ENCODE data around the gene PROB1. TPM values are rescaled to one million over a fixed set of nuclear protein-coding genes. Genes with fewer than 3 reads are reported as not detected.

Gene PROB1
- total RNA-seq, 2 experiments from 2014 or later = 5.5 to 6.2 TPM

DNA sequence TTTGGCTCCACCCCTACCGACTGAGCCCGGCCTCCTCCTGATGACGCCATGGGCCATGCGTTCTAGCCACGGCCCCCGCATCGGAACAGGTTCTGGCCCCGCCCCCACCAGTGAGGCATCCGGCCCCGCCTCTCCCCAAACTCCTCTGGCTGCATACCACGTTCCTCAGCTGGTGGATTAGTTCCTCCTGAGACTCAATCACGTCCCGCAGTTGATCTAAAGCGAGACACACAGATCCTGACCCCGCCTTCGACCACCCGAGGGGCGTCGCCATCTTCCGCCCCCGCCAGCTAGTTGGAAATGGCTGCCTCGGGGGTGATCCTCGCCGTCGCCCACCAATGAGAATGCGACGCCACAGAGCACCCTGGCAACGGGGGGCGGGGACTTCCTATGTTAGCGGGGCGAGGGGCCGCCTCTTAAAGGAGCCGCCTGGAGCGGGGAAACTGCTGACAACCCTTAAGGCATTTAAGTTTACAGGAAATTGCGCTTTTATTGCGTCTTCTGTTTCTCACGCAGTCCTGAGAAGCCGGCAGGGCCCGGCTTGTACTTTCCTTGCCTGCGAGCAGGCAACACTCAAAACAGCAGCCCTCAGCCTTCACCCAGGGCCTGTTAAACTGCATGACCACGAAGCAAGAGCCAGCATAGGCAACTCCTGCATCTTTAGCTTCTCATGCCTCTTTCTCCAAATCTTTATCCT, 9.0 kb upstream of the PROB1 start, which contains the start of gene SPATA24:
TSS of gene SPATA24 (minus strand) at position 303 of the 697 bp plus-strand sequence. CDS start at position 274, 29 bp downstream.
- Mint-ChIP-seq H3K27me3 (no peaks in the 10 kb centered on the region), H3K9me3 (no peaks in the 10 kb centered on the region), H3K36me3 (no peaks in the 10 kb centered on the region), H3K27ac (peak within 1 kb of the TSS; percentile 100), H3K4me3 (peak within 1 kb of the TSS; percentile 93), H3K4me1 (peaks cover 39% of the 10 kb centered on the region)
- peak; percentile 98 for DNase-seq

- no peak for DNase-seq
- Mint-ChIP-seq H3K27me3 (no peaks in the 10 kb centered on the region), H3K27ac (peak overlapping the region; percentile 100), H3K9me3 (no peaks in the 10 kb centered on the region), H3K36me3 (no peaks in the 10 kb centered on the region), H3K4me3 (peak overlapping the region; percentile 93), H3K4me1 (peaks cover 39% of the 10 kb centered on the region)
These were observed 8.5 kb upstream of the PROB1 start for GRCh38 chr5:139403418-139403786.

- H3K4me1 Mint-ChIP-seq = peaks cover 39% of the 10 kb centered on the region
- H3K36me3 Mint-ChIP-seq = no peaks in the 10 kb centered on the region
- peak overlapping the region; percentile 100 for H3K27ac Mint-ChIP-seq
- DNase-seq = no peak
- H3K4me3 Mint-ChIP-seq = peak overlapping the region; percentile 93
- no peaks in the 10 kb centered on the region for H3K9me3 Mint-ChIP-seq
- H3K27me3 Mint-ChIP-seq = no peaks in the 10 kb centered on the region
These were observed 7.8 kb upstream of the PROB1 start for GRCh38 chr5:139402561-139403158.

DNA sequence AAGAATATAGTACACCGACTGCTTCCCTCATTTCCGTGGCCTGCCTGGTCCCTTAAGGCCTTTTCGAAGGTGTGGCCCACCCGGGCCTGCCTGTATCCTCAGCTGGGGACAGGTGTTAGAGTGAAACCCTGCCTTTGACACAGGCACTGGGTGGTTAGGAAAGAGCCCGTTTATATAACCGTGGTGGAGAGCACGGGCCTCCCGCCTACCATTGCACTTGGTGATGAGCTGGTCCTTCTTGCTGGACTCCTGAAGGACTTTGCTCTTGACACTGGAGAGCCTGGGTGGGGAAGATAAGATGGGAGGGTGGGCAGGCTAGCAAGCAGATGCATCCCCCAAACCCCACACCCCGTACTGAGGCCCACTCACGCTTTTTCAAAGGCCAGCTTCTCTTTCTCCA, 6.6 kb upstream of the PROB1 start:
- no peak overlapping the region for H3K4me3 Mint-ChIP-seq
- no peaks in the 10 kb centered on the region for H3K9me3 Mint-ChIP-seq
- no peak for DNase-seq
- no peak overlapping the region for H3K27ac Mint-ChIP-seq
- peaks cover 33% of the 10 kb centered on the region for H3K4me1 Mint-ChIP-seq
- H3K36me3 Mint-ChIP-seq = no peaks in the 10 kb centered on the region
- no peaks in the 10 kb centered on the region for H3K27me3 Mint-ChIP-seq

GRCh38 chr5:139399501-139400121, 4.7 kb upstream of the PROB1 start:
- no peaks in the 10 kb centered on the region for H3K36me3 Mint-ChIP-seq
- H3K4me1 Mint-ChIP-seq = peaks cover 37% of the 10 kb centered on the region
- H3K4me3 Mint-ChIP-seq = no peak overlapping the region
- H3K27me3 Mint-ChIP-seq = no peaks in the 10 kb centered on the region
- no peaks in the 10 kb centered on the region for H3K9me3 Mint-ChIP-seq
- DNase-seq = no peak
- H3K27ac Mint-ChIP-seq = peak overlapping the region; percentile 41

- Mint-ChIP-seq H3K36me3 (no peaks in the 10 kb centered on the region), H3K4me3 (no peak overlapping the region), H3K9me3 (no peaks in the 10 kb centered on the region), H3K27ac (no peak overlapping the region), H3K4me1 (peaks cover 30% of the 10 kb centered on the region), H3K27me3 (no peaks in the 10 kb centered on the region)
- no peak for DNase-seq
These were observed 3.0 kb upstream of the PROB1 start for GRCh38 chr5:139397921-139398320.

GRCh38 chr5:139396691-139397090, 1.8 kb upstream of the PROB1 start:
- Mint-ChIP-seq H3K36me3 (peaks cover 4% of the 10 kb centered on the region), H3K27me3 (no peaks in the 10 kb centered on the region), H3K4me1 (peaks cover 26% of the 10 kb centered on the region), H3K4me3 (no peak overlapping the region), H3K9me3 (no peaks in the 10 kb centered on the region), H3K27ac (no peak overlapping the region)
- no peak for DNase-seq

GRCh38 chr5:139395844-139396640, 1.1 kb upstream of the PROB1 start:
- no peak overlapping the region for H3K27ac Mint-ChIP-seq
- H3K36me3 Mint-ChIP-seq = peaks cover 9% of the 10 kb centered on the region
- no peak for DNase-seq
- H3K4me3 Mint-ChIP-seq = no peak overlapping the region
- H3K4me1 Mint-ChIP-seq = peaks cover 32% of the 10 kb centered on the region
- no peaks in the 10 kb centered on the region for H3K27me3 Mint-ChIP-seq
- H3K9me3 Mint-ChIP-seq = no peaks in the 10 kb centered on the region

DNA sequence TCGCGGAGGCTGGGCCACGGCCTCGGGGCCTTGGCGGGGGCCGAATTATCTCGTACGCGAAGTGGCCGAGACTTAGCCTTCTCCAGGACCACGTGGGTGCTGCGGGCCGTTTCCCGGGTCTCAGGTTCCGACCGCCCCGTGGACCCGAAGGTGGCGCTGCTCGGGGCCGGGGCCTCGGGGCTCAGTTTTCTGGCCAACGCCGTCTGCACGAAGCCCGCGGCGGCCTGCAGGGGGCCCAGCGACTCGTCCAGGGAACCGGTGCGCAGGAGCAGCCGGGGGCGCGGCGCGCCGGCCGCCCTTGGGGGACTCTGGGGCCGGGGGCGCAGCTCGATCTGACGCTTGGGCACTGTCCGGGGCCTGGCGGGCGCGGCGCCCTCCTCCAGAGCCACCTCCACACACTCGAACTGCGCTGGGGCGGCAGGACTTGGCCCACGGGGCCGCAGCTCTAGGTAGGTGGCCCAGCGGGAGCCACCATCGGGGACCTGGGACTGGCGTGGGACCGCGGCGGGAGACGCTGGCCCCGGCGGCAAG, 716 bp downstream of the PROB1 start:
- Mint-ChIP-seq H3K36me3 (peaks cover 14% of the 10 kb centered on the region), H3K4me3 (peak overlapping the region; percentile 92), H3K27me3 (no peaks in the 10 kb centered on the region), H3K27ac (no peak overlapping the region), H3K4me1 (peaks cover 42% of the 10 kb centered on the region), H3K9me3 (no peaks in the 10 kb centered on the region)
- DNase-seq = peak; percentile 80

DNA sequence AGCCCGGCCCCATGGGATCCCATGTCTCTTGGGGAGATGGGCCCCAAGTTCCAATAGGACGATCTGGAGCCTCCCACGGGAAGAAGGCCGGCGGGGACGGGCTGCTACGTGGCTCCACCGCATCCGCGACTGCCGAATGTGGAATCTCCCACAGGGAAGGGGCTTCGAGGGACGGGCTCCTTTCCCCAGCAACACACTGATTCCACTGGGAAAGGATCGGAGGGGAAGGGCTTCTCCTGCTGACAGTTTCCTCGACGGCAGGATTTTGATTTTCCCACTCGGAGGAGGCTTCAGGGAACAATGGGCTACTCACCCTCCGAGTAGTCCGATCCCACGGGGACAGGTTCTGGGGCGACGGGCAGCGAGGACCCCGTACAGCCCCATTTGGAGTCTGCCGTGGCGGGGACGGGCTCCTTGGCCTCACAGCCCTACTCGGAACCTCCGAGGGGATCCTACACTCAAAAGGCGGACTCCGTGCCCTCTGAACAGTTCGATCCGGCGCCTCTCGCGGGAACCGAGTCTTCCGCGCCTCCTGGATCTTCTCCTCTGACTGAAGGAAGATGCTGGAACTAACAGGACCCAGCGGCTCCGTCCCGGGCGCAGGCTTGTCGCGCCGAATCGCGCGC, 1.3 kb downstream of the PROB1 start:
- Mint-ChIP-seq H3K9me3 (no peaks in the 10 kb centered on the region), H3K4me3 (peak overlapping the region; percentile 92), H3K4me1 (peaks cover 45% of the 10 kb centered on the region), H3K27me3 (no peaks in the 10 kb centered on the region), H3K36me3 (peaks cover 17% of the 10 kb centered on the region), H3K27ac (peak overlapping the region; percentile 85)
- peak; percentile 35 for DNase-seq

GRCh38 chr5:139392678-139393496, 2.0 kb downstream of the PROB1 start:
- peaks cover 45% of the 10 kb centered on the region for H3K4me1 Mint-ChIP-seq
- H3K4me3 Mint-ChIP-seq = peak overlapping the region; percentile 92
- peaks cover 17% of the 10 kb centered on the region for H3K36me3 Mint-ChIP-seq
- no peaks in the 10 kb centered on the region for H3K9me3 Mint-ChIP-seq
- H3K27ac Mint-ChIP-seq = peak overlapping the region; percentile 85
- peak; percentile 92 for DNase-seq
- no peaks in the 10 kb centered on the region for H3K27me3 Mint-ChIP-seq

GRCh38 chr5:139392324-139392677, 2.6 kb downstream of the PROB1 start:
- no peaks in the 10 kb centered on the region for H3K27me3 Mint-ChIP-seq
- H3K4me1 Mint-ChIP-seq = peaks cover 45% of the 10 kb centered on the region

DNA sequence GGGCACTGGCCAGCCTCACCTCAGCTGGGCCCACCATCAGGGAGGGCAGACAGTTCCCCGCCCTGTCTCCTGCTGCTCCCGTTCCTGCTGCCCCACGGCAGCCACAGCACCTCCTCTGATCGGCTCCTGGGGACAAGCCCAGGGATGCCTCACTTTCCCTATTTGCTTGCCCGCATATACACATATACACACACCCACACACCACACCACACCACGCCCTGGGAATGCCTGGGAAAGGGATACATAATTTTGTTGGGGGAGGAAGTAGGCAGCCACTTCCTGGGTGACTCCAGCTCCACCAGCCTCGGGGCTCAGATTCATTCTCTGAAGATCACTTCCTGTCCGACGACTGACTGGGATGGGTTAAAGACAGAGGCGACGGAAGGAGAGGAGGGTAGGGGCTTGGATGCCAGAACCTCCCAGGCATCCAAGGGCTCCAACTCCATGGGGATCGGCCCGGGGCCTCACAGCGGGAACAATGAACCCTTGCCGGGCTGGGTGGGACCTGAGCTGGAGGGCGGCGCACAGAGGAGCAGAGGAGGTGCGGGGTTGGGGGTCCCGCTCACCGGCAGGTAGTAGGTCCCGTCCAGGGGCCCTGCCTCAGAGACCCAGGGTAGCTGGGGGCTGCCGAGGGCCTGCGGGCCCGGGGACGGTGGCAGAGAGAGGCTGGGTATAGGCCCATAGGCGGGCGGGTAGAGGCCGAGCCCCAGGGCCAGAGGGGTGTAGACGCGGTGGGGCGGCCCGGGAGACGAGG, 3.2 kb downstream of the PROB1 start:
- DNase-seq = no peak
- Mint-ChIP-seq H3K4me1 (peaks cover 45% of the 10 kb centered on the region), H3K9me3 (no peaks in the 10 kb centered on the region), H3K36me3 (peaks cover 17% of the 10 kb centered on the region), H3K27ac (peak overlapping the region; percentile 94), H3K4me3 (peak overlapping the region; percentile 96), H3K27me3 (no peaks in the 10 kb centered on the region)

More at GRCh38 chr5:139392324-139392677, 2.6 kb downstream of the PROB1 start:
- no peak overlapping the region for H3K27ac Mint-ChIP-seq
- H3K36me3 Mint-ChIP-seq = peaks cover 17% of the 10 kb centered on the region
- H3K9me3 Mint-ChIP-seq = no peaks in the 10 kb centered on the region
- H3K4me3 Mint-ChIP-seq = peak overlapping the region; percentile 96
- no peak for DNase-seq
